IMR-90 (cell line): ENCODE measurements around the gene RPS6KA4. TPM values are rescaled to one million over a fixed set of nuclear protein-coding genes. Genes with fewer than 3 reads are reported as not detected.

Experiments used
- ATAC-seq: fragments of 200-7000 bp; cut with Tn5 transposase; 2 replicates; pipeline ENCODE4 v1.9.1; 2020; ENCODE audit warnings: low read depth, mild to moderate bottlenecking, moderate library complexity
- BruUV-seq: library from RNA; stranded (reverse); fragments of 400-500 nt; replicated peaks from 2 replicates; lab custom pipeline; 2021; lab: Mats Ljungman, UMichigan
- CTCF ChIA-PET: fragments of 300-600 bp; formaldehyde crosslinking; extraction: SDS; loops from one replicate; lab custom pipeline; 2021; ENCODE audit warnings: antibody characterized with exemption; lab: Yijun Ruan, JAX
- POLR2A ChIA-PET: fragments of 300-600 bp; sonication (Branson Sonifier 250); formaldehyde crosslinking; loops from one replicate; lab custom pipeline; 2022; ENCODE audit warnings: antibody characterized with exemption; ENCODE audit not compliant: unreplicated experiment; lab: Charles Lee
- DNase-seq: peaks from one replicate; pipeline ENCODE4 v3.0.0; 2013
- H2AFZ ChIP-seq: replicated peaks from 2 replicates; pipeline ENCODE3; 2013; ENCODE audit warnings: low read length, mild to moderate bottlenecking; ENCODE audit not compliant: poor library complexity
- H2AK5ac ChIP-seq: 2 replicates; pipeline ENCODE4 v1.6.1; 2013; ENCODE audit warnings: low read depth, low read length, inconsistent platforms
- H2AK9ac ChIP-seq: replicated peaks from 2 replicates; pipeline ENCODE3; 2013; ENCODE audit warnings: mild to moderate bottlenecking, low read depth, low read length, moderate library complexity; ENCODE audit not compliant: poor library complexity
- H2BK120ac ChIP-seq: 2 replicates; pipeline ENCODE4 v1.6.1; 2013; ENCODE audit warnings: low read depth, low read length, inconsistent platforms
- H2BK15ac ChIP-seq: 3 replicates; pipeline ENCODE4 v1.6.1; 2013; ENCODE audit warnings: low read depth, low read length, inconsistent platforms
- H2BK20ac ChIP-seq: 2 replicates; pipeline ENCODE4 v1.6.1; 2013; ENCODE audit warnings: low read depth, mild to moderate bottlenecking, inconsistent platforms, low read length, moderate library complexity
- H2BK5ac ChIP-seq: 2 replicates; pipeline ENCODE4 v1.6.1; 2013; ENCODE audit warnings: mild to moderate bottlenecking, low read depth, low read length, inconsistent platforms; ENCODE audit not compliant: poor library complexity, severe bottlenecking
- H3K14ac ChIP-seq: replicated peaks from 2 replicates; pipeline ENCODE4 v1.6.1; 2013; ENCODE audit warnings: low read depth, low read length, inconsistent platforms
- H3K18ac ChIP-seq: 2 replicates; pipeline ENCODE4 v1.6.1; 2013; ENCODE audit warnings: low read depth, low read length, control low read depth
- H3K23ac ChIP-seq: 2 replicates; pipeline ENCODE4 v1.6.1; 2013; ENCODE audit warnings: low read depth, low read length, inconsistent platforms
- H3K27ac ChIP-seq: 2 replicates; pipeline ENCODE4 v1.5.1; 2013; ENCODE audit warnings: mild to moderate bottlenecking, control low read depth, low read length; ENCODE audit not compliant: insufficient read depth
- H3K27me3 ChIP-seq: 2 replicates; pipeline ENCODE4 v1.6.1; 2013; ENCODE audit warnings: low read length; ENCODE audit not compliant: control insufficient read depth, insufficient read depth
- H3K36me3 ChIP-seq: 2 replicates; pipeline ENCODE4 v1.6.1; 2013; ENCODE audit warnings: low read length, mixed read lengths; ENCODE audit not compliant: control insufficient read depth, insufficient read depth
- H3K4ac ChIP-seq: 2 replicates; pipeline ENCODE4 v1.6.1; 2013; ENCODE audit warnings: low read depth, low read length, inconsistent platforms
- H3K4me1 ChIP-seq: 2 replicates; pipeline ENCODE4 v1.6.1; 2013; ENCODE audit warnings: low read length, mixed read lengths; ENCODE audit not compliant: control insufficient read depth, insufficient read depth
- H3K4me2 ChIP-seq: 2 replicates; pipeline ENCODE4 v1.6.1; 2013; ENCODE audit warnings: low read depth, mild to moderate bottlenecking, control low read depth, low read length, moderate library complexity
- H3K4me3 ChIP-seq: 2 replicates; pipeline ENCODE4 v1.5.1; 2013; ENCODE audit warnings: low read depth, mild to moderate bottlenecking, control low read depth, low read length, moderate library complexity; ENCODE audit not compliant: insufficient read depth
- H3K56ac ChIP-seq: 2 replicates; pipeline ENCODE4 v1.6.1; 2013; ENCODE audit warnings: low read length, inconsistent platforms; ENCODE audit not compliant: insufficient read depth; ENCODE audit errors: extremely low read depth
- H3K79me1 ChIP-seq, 2 experiments: 2 replicates each; pipeline ENCODE4 v1.6.1; 2013; ENCODE audit warnings: low read length in 2 of 2, inconsistent platforms in 1 of 2, low read depth in 1 of 2
- H3K9ac ChIP-seq: 2 replicates; pipeline ENCODE4 v1.6.1; 2013; ENCODE audit warnings: low read depth, low read length, control low read depth
- H3K9me1 ChIP-seq: 2 replicates; pipeline ENCODE4 v1.6.1; 2013; ENCODE audit warnings: low read length, inconsistent platforms; ENCODE audit not compliant: insufficient read depth
- H3K9me3 ChIP-seq: 2 replicates; pipeline ENCODE4 v1.6.1; 2013; ENCODE audit warnings: low read length; ENCODE audit not compliant: control insufficient read depth, insufficient read depth
- H4K20me1 ChIP-seq: 2 replicates; pipeline ENCODE4 v1.6.1; 2013; ENCODE audit warnings: low read length, inconsistent platforms; ENCODE audit not compliant: insufficient read depth
- H4K5ac ChIP-seq: 2 replicates; pipeline ENCODE4 v1.6.1; 2013; ENCODE audit warnings: mild to moderate bottlenecking, low read depth, low read length, control low read depth
- H4K8ac ChIP-seq, 2 experiments: 2 replicates each; pipeline ENCODE4 v1.6.1; 2013; ENCODE audit warnings: low read depth in 2 of 2, low read length in 2 of 2, control low read depth in 1 of 2, inconsistent platforms in 1 of 2
- H4K91ac ChIP-seq: 2 replicates; pipeline ENCODE4 v1.6.1; 2013; ENCODE audit warnings: low read depth, low read length, inconsistent platforms; ENCODE audit not compliant: insufficient read depth
- CEBPB ChIP-seq: IDR thresholded peaks from 2 replicates; pipeline ENCODE4 v1.6.1; 2012; ENCODE audit warnings: low read depth, low read length, improper control_type of control experiment
- FOS ChIP-seq: fragments of 150-350 bp; IDR thresholded peaks from 2 replicates; pipeline ENCODE4 v1.6.1; 2016; ENCODE audit warnings: low read depth, low read length
- MAFK ChIP-seq: IDR thresholded peaks from 2 replicates; pipeline ENCODE4 v1.6.1; 2012; ENCODE audit warnings: low read depth, low read length, improper control_type of control experiment
- MAZ ChIP-seq: IDR thresholded peaks from 2 replicates; pipeline ENCODE4 v1.6.1; 2012; ENCODE audit warnings: low read depth, mild to moderate bottlenecking, low read length, improper control_type of control experiment, moderate library complexity, borderline replicate concordance
- NFE2L2 ChIP-seq: fragments of 150-350 bp; IDR thresholded peaks from 2 replicates; pipeline ENCODE4 v1.6.1; 2016; ENCODE audit warnings: low read depth, mild to moderate bottlenecking, low read length
- RFX5 ChIP-seq: IDR thresholded peaks from 2 replicates; pipeline ENCODE4 v1.8.0; 2012; ENCODE audit warnings: low read depth, mild to moderate bottlenecking, low read length, moderate library complexity
- SMC3 ChIP-seq: fragments of 150-350 bp; IDR thresholded peaks from 2 replicates; pipeline ENCODE4 v1.6.1; 2016; ENCODE audit warnings: low read depth, mild to moderate bottlenecking, antibody characterized with exemption, low read length, moderate library complexity
- WGBS, 2 experiments: methylation state at CpG; one replicate each; pipeline versions ENCODE4 v1.1.5 to v1.1.7; 2013; ENCODE audit warnings: missing lambda C conversion rate in 2 of 2; ENCODE audit not compliant: insufficient read length in 1 of 2; ENCODE audit errors: extremely low coverage in 2 of 2; 5-methylcytosine and 5-hydroxymethylcytosine counted together
- dilution Hi-C: fragments of 300-500 bp; cut with HindIII; formaldehyde crosslinking; loops from one replicate; pipeline ENCODE4 v1.14.3; 2018; ENCODE audit warnings: low sequenced_read_pairs; ENCODE audit not compliant: unreplicated experiment
- in situ Hi-C: fragments of 300-500 bp; cut with MboI; formaldehyde crosslinking; loops from 3 replicates; pipeline ENCODE4 v1.14.3; 2019; ENCODE audit warnings: low sequenced_read_pairs, inconsistent platforms, mixed read lengths
- intact Hi-C: fragments of 100-400 bp; cut with micrococcal nuclease; formaldehyde crosslinking; loops from 2 replicates; pipeline ENCODE4 v1.10.0; 2022
- polyA plus RNA-seq, 3 experiments: library from polyadenylated mRNA; depleted of rRNA; stranded (reverse); fragments of >200 nt; gene quantifications; 2 replicates each; pipeline ENCODE4 v1.2.3, GENCODE V29; 2012; ENCODE audit warnings: low replicate concordance in 1 of 3
- total RNA-seq: library from RNA; depleted of rRNA; stranded (reverse); fragments of >200 nt; gene quantifications from 2 replicates; pipeline ENCODE4 v1.2.3, GENCODE V29; 2012
- TF ChIP-seq, protein P1 (sequence below): conservative IDR thresholded peaks from 2 replicates; pipeline ENCODE4 v1.5.1; 2012; ENCODE audit warnings: mild to moderate bottlenecking, low read depth, low read length, improper control_type of control experiment
- TF ChIP-seq, protein P2 (sequence below): fragments of 150-350 bp; IDR thresholded peaks from 2 replicates; pipeline ENCODE4 v1.6.1; 2017; ENCODE audit warnings: mild to moderate bottlenecking, antibody characterized with exemption, low read length, low read depth

The RPS6KA4 gene
- total and polyA plus RNA-seq, 2 of the 4 experiments (the other 2 are of a cell fraction) = 38.8 to 52.9 TPM

DNA sequence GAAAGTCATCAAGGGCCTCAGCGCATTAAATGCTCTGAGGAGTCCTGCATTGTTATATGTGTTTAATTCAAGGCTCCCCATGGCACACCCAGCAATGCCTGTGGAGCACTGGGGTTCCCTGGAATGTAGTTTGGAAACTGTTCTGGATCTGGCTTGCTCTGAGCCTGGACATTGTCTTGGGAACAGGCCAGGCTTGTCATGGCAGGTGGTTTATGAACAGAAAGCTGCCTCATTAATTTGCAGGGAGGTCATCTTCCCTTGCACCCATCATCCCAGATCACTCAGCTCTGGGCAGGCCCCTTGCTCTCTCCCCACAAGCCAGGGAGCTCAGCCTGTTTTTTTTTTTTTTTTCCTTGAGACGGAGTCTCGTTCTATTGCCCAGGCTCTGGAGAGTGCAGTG, 32.9 kb downstream of the RPS6KA4 start:
- H2BK120ac ChIP-seq = no peak overlapping the region
- no peak overlapping the region for H4K8ac ChIP-seq
- WGBS, 2 experiments = 80% methylated on average over 1 of the region's 3 CpGs; no CpG with 5 or more reads in 1 of the 2 experiments
- no peak overlapping the region for H4K91ac ChIP-seq
- ATAC-seq = no peak
- H3K23ac ChIP-seq = no peak overlapping the region
- ChIA-PET CTCF (interaction anchor here (0.6 kb wide), 1 partner anchor 86 kb away, joined by 3 read pairs; no protein-coding TSS in a partner anchor), POLR2A (no interaction called here)
- peaks cover 44% of the 10 kb centered on the region for H3K27me3 ChIP-seq
- no peak overlapping the region for H2BK15ac ChIP-seq
- H3K9me1 ChIP-seq = 0 out of 2 replicates have a peak, but pooled peaks cover 4% of the 10 kb centered on the region
- H2AK9ac ChIP-seq = no peak overlapping the region
- no peak overlapping the region for H3K56ac ChIP-seq
- no peaks in the 10 kb centered on the region for H4K20me1 ChIP-seq
- peaks cover 3% of the 10 kb centered on the region for H3K9me3 ChIP-seq
- H2BK20ac ChIP-seq = no peak overlapping the region
- DNase-seq = no peak
- no peak overlapping the region for H3K27ac ChIP-seq
- no peaks in the 10 kb centered on the region for H3K36me3 ChIP-seq
- TF ChIP-seq MAZ (no peak), MAFK (no peak), CEBPB (no peak), SMC3 (no peak), RFX5 (no peak), FOS (no peak), NFE2L2 (no peak)
- TF ChIP-seq, protein P1, sequence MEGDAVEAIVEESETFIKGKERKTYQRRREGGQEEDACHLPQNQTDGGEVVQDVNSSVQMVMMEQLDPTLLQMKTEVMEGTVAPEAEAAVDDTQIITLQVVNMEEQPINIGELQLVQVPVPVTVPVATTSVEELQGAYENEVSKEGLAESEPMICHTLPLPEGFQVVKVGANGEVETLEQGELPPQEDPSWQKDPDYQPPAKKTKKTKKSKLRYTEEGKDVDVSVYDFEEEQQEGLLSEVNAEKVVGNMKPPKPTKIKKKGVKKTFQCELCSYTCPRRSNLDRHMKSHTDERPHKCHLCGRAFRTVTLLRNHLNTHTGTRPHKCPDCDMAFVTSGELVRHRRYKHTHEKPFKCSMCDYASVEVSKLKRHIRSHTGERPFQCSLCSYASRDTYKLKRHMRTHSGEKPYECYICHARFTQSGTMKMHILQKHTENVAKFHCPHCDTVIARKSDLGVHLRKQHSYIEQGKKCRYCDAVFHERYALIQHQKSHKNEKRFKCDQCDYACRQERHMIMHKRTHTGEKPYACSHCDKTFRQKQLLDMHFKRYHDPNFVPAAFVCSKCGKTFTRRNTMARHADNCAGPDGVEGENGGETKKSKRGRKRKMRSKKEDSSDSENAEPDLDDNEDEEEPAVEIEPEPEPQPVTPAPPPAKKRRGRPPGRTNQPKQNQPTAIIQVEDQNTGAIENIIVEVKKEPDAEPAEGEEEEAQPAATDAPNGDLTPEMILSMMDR = no peak
- TF ChIP-seq, protein P2, sequence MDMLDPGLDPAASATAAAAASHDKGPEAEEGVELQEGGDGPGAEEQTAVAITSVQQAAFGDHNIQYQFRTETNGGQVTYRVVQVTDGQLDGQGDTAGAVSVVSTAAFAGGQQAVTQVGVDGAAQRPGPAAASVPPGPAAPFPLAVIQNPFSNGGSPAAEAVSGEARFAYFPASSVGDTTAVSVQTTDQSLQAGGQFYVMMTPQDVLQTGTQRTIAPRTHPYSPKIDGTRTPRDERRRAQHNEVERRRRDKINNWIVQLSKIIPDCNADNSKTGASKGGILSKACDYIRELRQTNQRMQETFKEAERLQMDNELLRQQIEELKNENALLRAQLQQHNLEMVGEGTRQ = no peak
- H3K18ac ChIP-seq = no peak overlapping the region
- H3K4ac ChIP-seq = no peak overlapping the region
- in situ Hi-C loops = no loop called here
- H2AK5ac ChIP-seq = no peak overlapping the region
- no peak overlapping the region for H4K5ac ChIP-seq
- intact Hi-C loops = no loop called here
- H2AFZ ChIP-seq = no peak overlapping the region
- dilution Hi-C loops = no loop called here
- H2BK5ac ChIP-seq = no peak overlapping the region
- no peak overlapping the region for H3K9ac ChIP-seq
- no TSS peak for BruUV-seq
- peaks cover 3% of the 10 kb centered on the region; the same call in 1 of the 2 replicates for H3K4me1 ChIP-seq
- H3K4me2 ChIP-seq = no peak overlapping the region
- no peak overlapping the region for H3K4me3 ChIP-seq
- H3K14ac ChIP-seq = no peak overlapping the region
- no peaks in the 10 kb centered on the region for H3K79me1 ChIP-seq
